ENCODE results near the gene TRAPPC2L. TPM values are rescaled to one million over a fixed set of nuclear protein-coding genes. Genes with fewer than 3 reads are reported as not detected.

TRAPPC2L gene
- total RNA-seq, 1 experiment from 2014 or later = 82.0 TPM

- TF ChIP-seq AR (CRISPR knock-in tag; IDR thresholded peaks at IDR 0.05) (no peak), USF2 (CRISPR knock-in tag; IDR thresholded peaks at IDR 0.05) (no peak), TP53 (CRISPR knock-in tag; IDR thresholded peaks at IDR 0.05) (no peak), MLX (CRISPR knock-in tag; IDR thresholded peaks at IDR 0.05) (no peak)
Observed at GRCh38 chr16:88895335-88895734, 38.4 kb downstream of the TRAPPC2L start (continued).

- CTCF ChIA-PET = no interaction called here
- TF ChIP-seq TCF7 (CRISPR knock-in tag; IDR thresholded peaks at IDR 0.05; ENCODE audit: low read depth) (no peak), JAZF1 (CRISPR knock-in tag; IDR thresholded peaks at IDR 0.05) (no peak), ZNF512 (CRISPR knock-in tag; IDR thresholded peaks at IDR 0.05; ENCODE audit: borderline replicate concordance) (no peak), PRRX2 (CRISPR knock-in tag; IDR thresholded peaks at IDR 0.05) (no peak), HMGXB4 (CRISPR knock-in tag; IDR thresholded peaks at IDR 0.05) (no peak), RELA (CRISPR knock-in tag; IDR thresholded peaks at IDR 0.05; ENCODE audit: borderline replicate concordance) (no peak), GTF2I (CRISPR knock-in tag; conservative IDR thresholded peaks at IDR 0.05) (no peak), E2F1 (CRISPR knock-in tag; IDR thresholded peaks at IDR 0.05) (no peak)
- H3K4me3 Mint-ChIP-seq = no peak overlapping the region
- H3K36me3 Mint-ChIP-seq = no peaks in the 10 kb centered on the region
- no peak overlapping the region for H3K27ac Mint-ChIP-seq
- POLR2A ChIA-PET = no interaction called here
- DNase-seq (ENCODE audit: low spot score) = no peak
- ATAC-seq = no peak
- no peaks in the 10 kb centered on the region for H3K9me3 Mint-ChIP-seq
- H3K4me1 Mint-ChIP-seq = no peaks in the 10 kb centered on the region
- no peaks in the 10 kb centered on the region for H3K27me3 Mint-ChIP-seq (ENCODE audit: low read depth)
Observed at GRCh38 chr16:88896238-88897070, 39.5 kb downstream of the TRAPPC2L start.

All from WTC11 (cell line).